ENCODE results near the gene VEGFB. TPM values are rescaled to one million over a fixed set of nuclear protein-coding genes. Genes with fewer than 3 reads are reported as not detected.

Gene VEGFB
- total and polyA plus RNA-seq, 7 experiments from 2014 or later: 12.9 to 99.5 (median 58.7) TPM

DNA sequence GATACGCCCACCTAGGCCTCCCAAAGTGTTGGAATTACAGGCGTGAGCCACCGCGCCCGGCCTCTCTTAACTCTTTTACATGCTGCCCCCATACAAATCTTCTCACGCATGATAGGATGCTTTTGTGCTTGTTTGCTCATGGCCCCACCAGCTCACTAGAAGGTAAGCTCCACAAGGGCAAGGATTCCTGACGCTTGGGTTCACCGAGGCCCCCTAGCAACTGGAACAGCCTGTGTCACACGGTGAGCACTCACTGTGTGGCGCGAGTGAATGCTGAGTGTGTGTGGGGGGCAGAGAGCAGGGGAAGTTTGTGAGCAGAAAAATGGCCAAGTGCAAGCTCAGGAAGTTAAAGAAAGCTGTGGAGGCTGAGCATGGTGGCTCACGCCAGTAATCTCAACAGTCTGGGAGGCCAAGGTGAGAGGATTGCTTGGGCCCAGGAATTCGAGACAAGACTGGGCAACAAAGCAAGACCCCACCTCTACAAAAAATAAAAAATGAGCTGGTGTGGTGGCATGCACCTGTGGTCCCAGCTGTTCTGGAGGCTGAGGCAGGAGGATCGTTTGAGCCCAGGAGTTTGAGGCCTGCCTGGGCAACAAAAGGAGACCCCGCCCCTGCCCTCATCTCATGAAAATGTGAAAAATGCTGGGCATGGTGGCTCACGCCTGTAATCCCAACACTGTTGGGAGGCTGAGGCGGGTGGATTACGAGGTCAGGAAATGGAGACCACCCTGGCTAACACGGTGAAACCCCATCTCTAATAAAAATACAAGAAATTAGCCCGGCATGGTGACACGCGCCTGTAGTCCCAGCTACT lies 47.8 kb downstream of the VEGFB start:
- H3K9me3 Mint-ChIP-seq: no peaks in the 10 kb centered on the region
- no peaks in the 10 kb centered on the region for H3K9me3 ChIP-seq (ENCODE audit: control insufficient read depth in 2 of 3, low read length in 3 of 3)
- no peak for DNase-seq
- peak overlapping the region in 2 of 9 donors; percentile 61 to 77 for H3K27ac Mint-ChIP-seq
- H3K36me3 Mint-ChIP-seq: peaks cover 0 to 11% (median 5%) of the 10 kb centered on the region in 5 donors
- CTCF ChIA-PET: interaction anchor here (0.7 to 2.1 kb wide), 4 partner anchors 10 to 1674 kb away, joined by 3 to 7 read pairs (median 4); no protein-coding TSS in a partner anchor
- POLR2A ChIA-PET: interaction anchor here (1.5 to 7.1 kb wide), 2 partner anchors 11 to 53 kb away, joined by 3 to 104 read pairs; no protein-coding TSS in a partner anchor
- no peak for ATAC-seq
- H3K27me3 Mint-ChIP-seq: no peaks in the 10 kb centered on the region
- H3K36me3 ChIP-seq (ENCODE audit: control insufficient read depth in 2 of 3, insufficient read depth in 3 of 3, low read length in 3 of 3): peaks cover 0 to 16% (median 0%) of the 10 kb centered on the region in 3 experiments
- peak overlapping the region in 4 of 10 donors; percentile 5 to 33 (median 18) for H3K4me3 Mint-ChIP-seq
- no peak overlapping the region for H3K27ac ChIP-seq (ENCODE audit: low read depth, low read length)
- intact Hi-C loops (cut with micrococcal nuclease): no loop called here
- no peak overlapping the region for H3K4me3 ChIP-seq (ENCODE audit: low read length)
- peaks cover 11 to 17% of the 10 kb centered on the region in 2 donors for H3K4me1 ChIP-seq (ENCODE audit: control insufficient read depth in 2 of 2, insufficient read depth in 2 of 2, low read length in 2 of 2)
- no peaks in the 10 kb centered on the region for H3K27me3 ChIP-seq (ENCODE audit: control insufficient read depth in 2 of 2, insufficient read depth in 2 of 2, low read length in 2 of 2)
- peaks cover 8 to 28% (median 18%) of the 10 kb centered on the region in 7 donors for H3K4me1 Mint-ChIP-seq

DNA sequence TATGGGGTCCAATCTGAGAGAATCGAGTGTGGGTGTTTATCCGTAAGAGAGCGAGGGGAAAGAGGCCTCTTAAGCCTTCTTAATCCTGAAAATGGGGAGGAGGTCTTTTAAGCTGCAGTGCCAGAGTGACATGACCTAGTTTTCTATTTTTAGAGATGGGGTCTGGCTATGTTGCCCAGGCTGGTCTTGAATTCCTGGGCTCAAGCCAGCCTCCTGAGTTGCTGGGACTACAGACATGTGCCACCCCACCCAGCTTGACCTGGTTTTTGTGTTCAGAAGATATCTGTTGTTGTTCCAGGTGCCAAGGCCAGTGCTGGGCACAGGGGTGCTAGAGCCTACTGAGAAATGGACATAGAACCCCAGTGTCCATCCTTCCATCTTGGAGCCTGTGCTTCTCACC lies 48.7 kb downstream of the VEGFB start:
- peaks cover 0 to 15% (median 0%) of the 10 kb centered on the region in 3 experiments for H3K36me3 ChIP-seq (ENCODE audit: control insufficient read depth in 2 of 3, insufficient read depth in 3 of 3, low read length in 3 of 3)
- H3K27ac ChIP-seq (ENCODE audit: low read depth, low read length): no peak overlapping the region
- CTCF ChIA-PET: interaction anchor here (2.1 kb wide), 1 partner anchor 21 kb away, joined by 6 read pairs; no protein-coding TSS in a partner anchor
- H3K27ac Mint-ChIP-seq: peak overlapping the region in 8 of 9 donors; percentile 12 to 95 (median 72)
- peaks cover 11 to 17% of the 10 kb centered on the region in 2 donors for H3K4me1 ChIP-seq (ENCODE audit: control insufficient read depth in 2 of 2, insufficient read depth in 2 of 2, low read length in 2 of 2)
- H3K4me3 ChIP-seq (ENCODE audit: low read length): no peak overlapping the region
- no peaks in the 10 kb centered on the region for H3K27me3 ChIP-seq (ENCODE audit: control insufficient read depth in 2 of 2, insufficient read depth in 2 of 2, low read length in 2 of 2)
- H3K9me3 Mint-ChIP-seq: no peaks in the 10 kb centered on the region
- H3K9me3 ChIP-seq (ENCODE audit: control insufficient read depth in 2 of 3, low read length in 3 of 3): no peaks in the 10 kb centered on the region
- peak overlapping the region in 8 of 10 donors; percentile 43 to 91 (median 76) for H3K4me3 Mint-ChIP-seq
- H3K4me1 Mint-ChIP-seq: peaks cover 8 to 28% (median 18%) of the 10 kb centered on the region in 7 donors
- H3K27me3 Mint-ChIP-seq: no peaks in the 10 kb centered on the region
- ATAC-seq (no peak), DNase-seq (no peak)
- H3K36me3 Mint-ChIP-seq: peaks cover 0 to 11% (median 5%) of the 10 kb centered on the region in 5 donors
- POLR2A ChIA-PET: interaction anchor here (0.6 to 7.1 kb wide), 5 partner anchors 12 to 77 kb away, joined by 3 to 104 read pairs (median 4); partner anchors contain the start of genes DNAJC4 and FERMT3
- intact Hi-C loops (cut with micrococcal nuclease): no loop called here

DNA sequence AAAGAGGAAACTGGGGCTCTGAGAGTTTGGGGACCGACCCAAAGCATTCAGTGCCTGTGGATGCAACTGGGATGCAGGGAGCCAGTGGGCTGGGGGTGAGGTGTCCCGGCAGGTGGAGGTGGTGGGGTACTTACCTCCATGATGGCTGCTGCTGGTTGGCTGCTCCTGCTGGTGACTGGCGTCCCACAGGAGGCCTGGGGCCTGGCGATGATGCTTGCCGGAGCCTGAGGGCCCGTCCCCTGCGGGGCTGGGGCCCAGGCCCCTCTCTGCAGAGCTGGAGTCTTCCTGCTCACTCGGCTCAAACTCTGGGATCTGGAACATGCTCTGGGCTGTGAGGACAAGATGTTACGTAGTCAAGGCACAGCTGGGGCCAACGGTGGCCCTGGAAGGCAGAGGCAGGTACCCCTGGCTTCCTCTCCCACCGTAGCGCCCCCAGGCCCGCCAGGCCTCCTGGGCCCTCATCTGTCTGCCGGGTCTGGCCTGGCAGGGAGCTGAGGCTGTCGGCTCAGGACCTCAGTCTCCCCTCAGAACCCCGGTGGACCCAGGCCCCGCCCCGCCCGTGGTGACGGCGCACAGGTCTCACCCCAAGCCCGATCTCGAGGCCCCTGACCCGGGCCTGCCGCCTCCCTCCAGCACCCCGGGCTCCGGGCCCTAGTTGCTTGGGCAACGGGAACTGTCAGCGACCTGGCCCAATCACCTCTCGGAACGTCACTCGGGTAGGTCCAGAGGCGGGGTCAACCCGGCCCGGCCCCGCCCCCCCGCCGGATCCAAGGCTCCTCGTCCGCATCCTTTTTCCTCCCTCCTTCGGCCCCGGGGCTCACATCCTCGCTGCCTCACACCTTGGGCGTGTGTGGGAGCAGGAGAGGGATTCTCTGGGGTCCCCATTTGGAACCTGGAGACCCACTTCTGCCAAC lies 49.9 kb downstream of the VEGFB start, which contains the start of gene BAD:
Gene BAD (minus strand): TSS at position 618 of the 914 bp plus-strand sequence. CDS start 297 bp downstream, at position 321.
- peaks cover 11 to 17% of the 10 kb centered on the region in 2 donors for H3K4me1 ChIP-seq (ENCODE audit: control insufficient read depth in 2 of 2, insufficient read depth in 2 of 2, low read length in 2 of 2)
- no peaks in the 10 kb centered on the region for H3K9me3 Mint-ChIP-seq
- peaks cover 0 to 6% (median 0%) of the 10 kb centered on the region in 5 donors for H3K36me3 Mint-ChIP-seq
- no peaks in the 10 kb centered on the region for H3K9me3 ChIP-seq (ENCODE audit: control insufficient read depth in 2 of 3, low read length in 3 of 3)
- H3K4me3 Mint-ChIP-seq: peak within 1 kb of the TSS; percentile 84 to 93 (median 89)
- no peaks in the 10 kb centered on the region for H3K27me3 ChIP-seq (ENCODE audit: control insufficient read depth in 2 of 2, insufficient read depth in 2 of 2, low read length in 2 of 2)
- DNase-seq (peak; percentile 77 to 92 (median 87)), ATAC-seq (peak; percentile 87)
- POLR2A ChIA-PET: interaction anchor here (0.6 to 7.1 kb wide), 19 partner anchors 9 to 1443 kb away, joined by 3 to 104 read pairs (median 5); partner anchors contain the start of genes CATSPERZ, DNAJC4, FERMT3 and PPP1R14B
- H3K27me3 Mint-ChIP-seq: no peaks in the 10 kb centered on the region
- intact Hi-C loops (cut with micrococcal nuclease): loop anchor here in 1 of 2 donors (2.0 kb wide), 1 partner anchor 44 kb away; the partner anchor contains the start of gene FKBP2
- H3K27ac Mint-ChIP-seq: peak within 1 kb of the TSS; percentile 81 to 98 (median 95)
- H3K4me3 ChIP-seq (ENCODE audit: low read length): peak within 1 kb of the TSS; percentile 100
- peaks cover 0 to 6% (median 0%) of the 10 kb centered on the region in 3 experiments for H3K36me3 ChIP-seq (ENCODE audit: control insufficient read depth in 2 of 3, insufficient read depth in 3 of 3, low read length in 3 of 3)
- peak within 1 kb of the TSS; percentile 99 for H3K27ac ChIP-seq (ENCODE audit: low read depth, low read length)
- CTCF ChIA-PET: interaction anchor here (1.2 to 2.0 kb wide), 5 partner anchors 13 to 80 kb away, joined by 3 to 15 read pairs (median 4); partner anchors contain the start of gene PRDX5
- H3K4me1 Mint-ChIP-seq: peaks cover 8 to 25% (median 18%) of the 10 kb centered on the region in 7 donors

DNA sequence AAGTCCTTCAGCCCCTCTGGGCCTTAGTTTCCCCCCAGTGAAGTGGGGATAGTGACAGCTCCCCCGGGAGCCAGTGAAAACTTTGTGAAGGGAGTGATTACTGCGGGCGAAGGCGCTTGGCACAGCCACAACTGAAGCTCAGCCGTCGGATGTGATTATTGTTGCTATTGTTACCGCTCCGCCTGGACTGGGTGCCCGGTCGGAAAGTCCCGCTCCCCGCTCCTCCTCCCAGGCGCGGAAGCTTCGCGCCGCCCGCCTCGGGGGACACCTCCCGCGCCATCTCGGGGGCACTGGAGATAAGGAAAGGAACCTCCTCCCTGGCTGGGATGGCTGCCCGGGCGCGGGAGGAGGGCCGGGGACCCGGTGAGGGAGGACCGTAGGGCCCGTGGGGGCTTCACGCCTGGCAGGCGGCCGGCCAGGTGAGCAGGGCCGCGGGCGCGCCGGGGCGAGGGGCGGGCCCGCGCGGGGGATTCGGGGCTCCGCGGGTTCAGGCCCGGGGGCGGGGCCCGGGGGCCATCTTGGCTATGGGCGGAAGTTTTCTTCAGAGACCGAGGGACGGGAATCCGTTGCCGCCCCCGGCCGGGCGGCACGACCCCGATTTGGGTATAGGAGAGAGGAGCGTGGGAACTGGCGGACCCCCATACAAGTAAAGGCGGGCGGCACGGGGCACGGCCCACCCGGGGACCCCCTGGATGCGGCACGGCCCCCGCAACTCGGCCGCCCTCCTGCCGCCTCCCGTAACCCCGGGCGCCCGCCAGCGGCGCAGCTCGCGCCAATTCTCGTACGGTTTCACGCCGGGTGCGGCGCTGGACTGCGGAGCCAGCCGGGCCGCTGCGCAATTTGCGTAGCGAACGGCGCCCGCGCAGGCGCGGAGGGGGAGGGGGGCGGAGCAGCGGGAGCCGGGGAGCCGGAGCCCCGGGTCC lies 50.8 kb downstream of the VEGFB start, which contains the start of gene GPR137:
Gene GPR137 (plus strand): TSS at position 887 of the 923 bp plus-strand sequence. CDS start 677 bp downstream, outside the sequence.
- Mint-ChIP-seq H3K4me3 (peak within 1 kb of the TSS; percentile 84 to 93 (median 89)), H3K36me3 (peaks cover 0 to 8% (median 0%) of the 10 kb centered on the region in 5 donors), H3K27me3 (peaks cover 0 to 2% (median 0%) of the 10 kb centered on the region in 5 donors), H3K4me1 (peaks cover 8 to 25% (median 18%) of the 10 kb centered on the region in 7 donors), H3K9me3 (no peaks in the 10 kb centered on the region), H3K27ac (peak within 1 kb of the TSS; percentile 81 to 98 (median 95))
- no peaks in the 10 kb centered on the region for H3K9me3 ChIP-seq (ENCODE audit: control insufficient read depth in 2 of 3, low read length in 3 of 3)
- H3K4me1 ChIP-seq (ENCODE audit: control insufficient read depth in 2 of 2, insufficient read depth in 2 of 2, low read length in 2 of 2): peaks cover 11 to 17% of the 10 kb centered on the region in 2 donors
- peaks cover 0 to under 1% of the 10 kb centered on the region in 2 donors for H3K27me3 ChIP-seq (ENCODE audit: control insufficient read depth in 2 of 2, insufficient read depth in 2 of 2, low read length in 2 of 2)
- ATAC-seq (peak; percentile 81), DNase-seq (peak; percentile 91 to 100 (median 96))
- ChIA-PET POLR2A (interaction anchor here (0.5 to 7.1 kb wide), 17 partner anchors 8 to 1444 kb away, joined by 3 to 104 read pairs (median 5); partner anchors contain the start of genes CATSPERZ, FERMT3, PPP1R14B and PRDX5), CTCF (interaction anchor here (1.2 to 2.0 kb wide), 5 partner anchors 14 to 81 kb away, joined by 3 to 15 read pairs (median 4); partner anchors contain the start of gene PRDX5)
- peak within 1 kb of the TSS; percentile 100 for H3K4me3 ChIP-seq (ENCODE audit: low read length)
- peaks cover 0 to 6% (median 0%) of the 10 kb centered on the region in 3 experiments for H3K36me3 ChIP-seq (ENCODE audit: control insufficient read depth in 2 of 3, insufficient read depth in 3 of 3, low read length in 3 of 3)
- intact Hi-C loops (cut with micrococcal nuclease): loop anchor here (1.0 to 5.0 kb wide), 15 partner anchors 15 to 100 kb away; partner anchors contain the start of genes ESRRA (in 2 of the 2), FKBP2 (in 2 of the 2), DNAJC4 (in 1 of the 2) and FERMT3 (in 1 of the 2)
- peak within 1 kb of the TSS; percentile 99 for H3K27ac ChIP-seq (ENCODE audit: low read depth, low read length)
